Liver (tissue), 9 donors: ENCODE data around the gene TIGD1. TPM values are rescaled to one million over a fixed set of nuclear protein-coding genes. Genes with fewer than 3 reads are reported as not detected.

Source experiments
- DNase-seq: peaks from one replicate; pipeline ENCODE4 v3.0.0-alpha.2; 2017; ENCODE audit warnings: low spot score
- H3K27ac ChIP-seq, 2 donors: one replicate each; pipeline ENCODE4 v1.7.0; 2013; ENCODE audit warnings: inconsistent platforms in 2 of 2, low read length in 2 of 2, control low read depth in 1 of 2, low read depth in 1 of 2, mild to moderate bottlenecking in 1 of 2
- H3K27me3 ChIP-seq, 4 donors: one replicate each; pipeline versions ENCODE4 v1.6.1 to v1.7.0; 2013; ENCODE audit warnings: low read length in 3 of 4, inconsistent platforms in 1 of 4, mild to moderate bottlenecking in 1 of 4, moderate library complexity in 1 of 4; ENCODE audit not compliant: control insufficient read depth in 4 of 4, insufficient read depth in 4 of 4
- H3K36me3 ChIP-seq, 4 donors: one replicate each; pipeline versions ENCODE4 v1.6.1 to v1.7.0; 2013; ENCODE audit warnings: low read length in 3 of 4, mild to moderate bottlenecking in 3 of 4, low read depth in 1 of 4, moderate library complexity in 1 of 4; ENCODE audit not compliant: control insufficient read depth in 4 of 4, insufficient read depth in 3 of 4
- H3K4me1 ChIP-seq, 4 donors: one replicate each; pipeline versions ENCODE4 v1.6.1 to v1.7.0; 2013; ENCODE audit warnings: low read length in 3 of 4, mild to moderate bottlenecking in 3 of 4, moderate library complexity in 1 of 4; ENCODE audit not compliant: control insufficient read depth in 4 of 4, insufficient read depth in 4 of 4
- H3K4me3 ChIP-seq, 3 donors: one replicate each; pipeline versions ENCODE4 v1.6.1 to v1.7.0; 2013; ENCODE audit warnings: low read length in 3 of 3, control low read depth in 1 of 3, low read depth in 1 of 3, mild to moderate bottlenecking in 1 of 3
- H3K9ac ChIP-seq, 2 donors: one replicate each; pipeline ENCODE4 v1.7.0; 2013; ENCODE audit warnings: low read length in 2 of 2, mild to moderate bottlenecking in 2 of 2, moderate library complexity in 2 of 2, control low read depth in 1 of 2, low read depth in 1 of 2
- H3K9me3 ChIP-seq, 4 donors: one replicate each; pipeline versions ENCODE4 v1.6.1 to v1.7.0; 2013; ENCODE audit warnings: low read length in 3 of 4; ENCODE audit not compliant: control insufficient read depth in 4 of 4
- CTCF ChIP-seq: fragments of 150-350 bp; IDR thresholded peaks from 2 replicates; pipeline ENCODE4 v1.5.1; 2017; ENCODE audit warnings: improper control_type of control experiment, low read depth, low read length; ENCODE audit not compliant: missing input control
- EGR1 ChIP-seq, 2 donors: IDR thresholded peaks; 2 replicates each; pipeline ENCODE4 v1.6.1; 2016 to 2018; ENCODE audit warnings: antibody characterized with exemption in 2 of 2, low read depth in 2 of 2
- FOXA1 ChIP-seq: IDR thresholded peaks from 2 replicates; pipeline ENCODE4 v1.6.1; 2016; ENCODE audit warnings: antibody characterized with exemption
- FOXA2 ChIP-seq: IDR thresholded peaks from 2 replicates; pipeline ENCODE4 v1.6.1; 2016; ENCODE audit warnings: antibody characterized with exemption
- GABPA ChIP-seq, 2 donors: IDR thresholded peaks in 1 of 2; conservative IDR thresholded peaks in 1 of 2; 2 replicates each; pipeline ENCODE4 v1.6.1; 2016; ENCODE audit warnings: antibody characterized with exemption in 2 of 2, mild to moderate bottlenecking in 1 of 2, moderate library complexity in 1 of 2
- HNF4A ChIP-seq, 2 donors: conservative IDR thresholded peaks; 2 replicates each; pipeline ENCODE4 v1.6.1; 2016; ENCODE audit warnings: antibody characterized with exemption in 2 of 2, mild to moderate bottlenecking in 2 of 2
- HNF4G ChIP-seq: IDR thresholded peaks from 2 replicates; pipeline ENCODE4 v1.6.1; 2016; ENCODE audit warnings: antibody characterized with exemption
- JUND ChIP-seq, 2 donors: IDR thresholded peaks; 2 replicates each; pipeline ENCODE4 v1.6.1; 2016; ENCODE audit warnings: antibody characterized with exemption in 2 of 2
- MAX ChIP-seq: IDR thresholded peaks from 2 replicates; pipeline ENCODE4 v1.6.1; 2016; ENCODE audit warnings: antibody characterized with exemption
- RAD21 ChIP-seq, 2 donors: IDR thresholded peaks; 2 replicates each; pipeline ENCODE4 v1.6.1; 2016; ENCODE audit warnings: antibody characterized with exemption in 2 of 2, mild to moderate bottlenecking in 2 of 2
- RXRA ChIP-seq, 2 donors: IDR thresholded peaks; 2 replicates each; pipeline ENCODE4 v1.6.1; 2017 to 2018; ENCODE audit warnings: antibody characterized with exemption in 2 of 2, mild to moderate bottlenecking in 1 of 2
- SP1 ChIP-seq: IDR thresholded peaks from 2 replicates; pipeline ENCODE4 v1.6.1; 2018; ENCODE audit warnings: antibody characterized with exemption, mild to moderate bottlenecking
- TAF1 ChIP-seq: conservative IDR thresholded peaks from 2 replicates; pipeline ENCODE4 v1.6.1; 2016; ENCODE audit warnings: antibody characterized with exemption, mild to moderate bottlenecking
- YY1 ChIP-seq: IDR thresholded peaks from 2 replicates; pipeline ENCODE4 v1.6.1; 2016; ENCODE audit warnings: antibody characterized with exemption, mild to moderate bottlenecking
- ZBTB33 ChIP-seq: IDR thresholded peaks from 2 replicates; pipeline ENCODE4 v1.6.1; 2016; ENCODE audit warnings: antibody characterized with exemption
- WGBS: extraction: QIAGEN DNeasy Blood & Tissue Kit; methylation state at CpG from one replicate; pipeline ENCODE4 v1.1.7; 2013; 5-methylcytosine and 5-hydroxymethylcytosine counted together
- polyA plus RNA-seq, 2 donors: library from polyadenylated mRNA; stranded (reverse) in 1 of 2; unstranded in 1 of 2; fragments of 200-250 nt in 1 of 2; fragments of >200 nt in 1 of 2; fragmentation: Nextera tagmentation in 1 of 2; extraction: Ambion mirVana in 1 of 2; gene quantifications; one replicate each; pipeline versions ENCODE4 v1.2.1 to v1.2.3, GENCODE V29; 2013 to 2015
- total RNA-seq, 2 donors: library from RNA; depleted of rRNA; stranded (reverse); fragments of >200 nt; gene quantifications; one replicate each; pipeline ENCODE4 v1.2.3, GENCODE V29; 2014
- TF ChIP-seq, protein P1 (sequence below): IDR thresholded peaks from 2 replicates; pipeline ENCODE4 v1.6.1; 2016; ENCODE audit warnings: antibody characterized with exemption
- TF ChIP-seq, protein P2 (sequence below): IDR thresholded peaks from 2 replicates; pipeline ENCODE4 v1.6.1; 2016; ENCODE audit warnings: antibody characterized with exemption, mild to moderate bottlenecking
- donor health status: healthy.
- donor health status: healthy.
- donor health status: healthy.
- donor health status: healthy.
- donor health status: healthy.

Gene TIGD1
- total and polyA plus RNA-seq, 4 donors: 0.50 to 3.0 (median 1.7) TPM

GRCh38 chr2:232520489-232520888, 29.9 kb downstream of the TIGD1 start:
- TF ChIP-seq ZBTB33: no peak
- TF ChIP-seq GABPA (IDR thresholded peaks at IDR 0.05 in 1 of 2, conservative IDR thresholded peaks at IDR 0.05 in 1 of 2): no peak
- no peak for TF ChIP-seq JUND (IDR thresholded peaks at IDR 0.05)
- no peak for TF ChIP-seq EGR1 (IDR thresholded peaks at IDR 0.05; ENCODE audit: low read depth in 2 of 2)
- TF ChIP-seq RXRA (IDR thresholded peaks at IDR 0.05): no peak
- no peak for TF ChIP-seq RAD21 (IDR thresholded peaks at IDR 0.05)
- no peak for TF ChIP-seq FOXA1
- TF ChIP-seq TAF1: no peak
- TF ChIP-seq, protein P1, sequence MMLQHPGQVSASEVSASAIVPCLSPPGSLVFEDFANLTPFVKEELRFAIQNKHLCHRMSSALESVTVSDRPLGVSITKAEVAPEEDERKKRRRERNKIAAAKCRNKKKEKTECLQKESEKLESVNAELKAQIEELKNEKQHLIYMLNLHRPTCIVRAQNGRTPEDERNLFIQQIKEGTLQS: no peak
- TF ChIP-seq HNF4G: no peak
- TF ChIP-seq, protein P2, sequence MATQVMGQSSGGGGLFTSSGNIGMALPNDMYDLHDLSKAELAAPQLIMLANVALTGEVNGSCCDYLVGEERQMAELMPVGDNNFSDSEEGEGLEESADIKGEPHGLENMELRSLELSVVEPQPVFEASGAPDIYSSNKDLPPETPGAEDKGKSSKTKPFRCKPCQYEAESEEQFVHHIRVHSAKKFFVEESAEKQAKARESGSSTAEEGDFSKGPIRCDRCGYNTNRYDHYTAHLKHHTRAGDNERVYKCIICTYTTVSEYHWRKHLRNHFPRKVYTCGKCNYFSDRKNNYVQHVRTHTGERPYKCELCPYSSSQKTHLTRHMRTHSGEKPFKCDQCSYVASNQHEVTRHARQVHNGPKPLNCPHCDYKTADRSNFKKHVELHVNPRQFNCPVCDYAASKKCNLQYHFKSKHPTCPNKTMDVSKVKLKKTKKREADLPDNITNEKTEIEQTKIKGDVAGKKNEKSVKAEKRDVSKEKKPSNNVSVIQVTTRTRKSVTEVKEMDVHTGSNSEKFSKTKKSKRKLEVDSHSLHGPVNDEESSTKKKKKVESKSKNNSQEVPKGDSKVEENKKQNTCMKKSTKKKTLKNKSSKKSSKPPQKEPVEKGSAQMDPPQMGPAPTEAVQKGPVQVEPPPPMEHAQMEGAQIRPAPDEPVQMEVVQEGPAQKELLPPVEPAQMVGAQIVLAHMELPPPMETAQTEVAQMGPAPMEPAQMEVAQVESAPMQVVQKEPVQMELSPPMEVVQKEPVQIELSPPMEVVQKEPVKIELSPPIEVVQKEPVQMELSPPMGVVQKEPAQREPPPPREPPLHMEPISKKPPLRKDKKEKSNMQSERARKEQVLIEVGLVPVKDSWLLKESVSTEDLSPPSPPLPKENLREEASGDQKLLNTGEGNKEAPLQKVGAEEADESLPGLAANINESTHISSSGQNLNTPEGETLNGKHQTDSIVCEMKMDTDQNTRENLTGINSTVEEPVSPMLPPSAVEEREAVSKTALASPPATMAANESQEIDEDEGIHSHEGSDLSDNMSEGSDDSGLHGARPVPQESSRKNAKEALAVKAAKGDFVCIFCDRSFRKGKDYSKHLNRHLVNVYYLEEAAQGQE: no peak
- TF ChIP-seq FOXA2: no peak
- TF ChIP-seq MAX: no peak
- TF ChIP-seq SP1: no peak
- TF ChIP-seq YY1: no peak
- TF ChIP-seq HNF4A (conservative IDR thresholded peaks at IDR 0.05): no peak
- no peak for TF ChIP-seq CTCF
- 79% methylated on average over 15 of the region's 15 CpGs for WGBS
- Histone ChIP-seq H3K27ac (no peak overlapping the region), H3K9ac (no peak overlapping the region), H3K9me3 (no peaks in the 10 kb centered on the region), H3K36me3 (no peaks in the 10 kb centered on the region), H3K4me1 (peaks cover 7 to 22% (median 13%) of the 10 kb centered on the region in 4 donors), H3K4me3 (no peak overlapping the region), H3K27me3 (peaks cover 0 to 8% (median 5%) of the 10 kb centered on the region in 4 donors)
- no peak for DNase-seq
